Iris pigment epithelial cell (primary cell): ENCODE data around the gene CLCN1.

Experiments
- DNase-seq: peaks from one replicate; pipeline ENCODE4 v3.0.0-alpha.2; 2011; ENCODE audit warnings: low read depth

The CLCN1 gene

GRCh38 chr7:143334244-143334643, 18.3 kb downstream of the CLCN1 start:
- peak; percentile 51 for DNase-seq

GRCh38 chr7:143337216-143337615, 21.3 kb downstream of the CLCN1 start:
- no peak for DNase-seq

- DNase-seq, result no peak
Measured at GRCh38 chr7:143341842-143342241, 25.9 kb downstream of the CLCN1 start.

DNA sequence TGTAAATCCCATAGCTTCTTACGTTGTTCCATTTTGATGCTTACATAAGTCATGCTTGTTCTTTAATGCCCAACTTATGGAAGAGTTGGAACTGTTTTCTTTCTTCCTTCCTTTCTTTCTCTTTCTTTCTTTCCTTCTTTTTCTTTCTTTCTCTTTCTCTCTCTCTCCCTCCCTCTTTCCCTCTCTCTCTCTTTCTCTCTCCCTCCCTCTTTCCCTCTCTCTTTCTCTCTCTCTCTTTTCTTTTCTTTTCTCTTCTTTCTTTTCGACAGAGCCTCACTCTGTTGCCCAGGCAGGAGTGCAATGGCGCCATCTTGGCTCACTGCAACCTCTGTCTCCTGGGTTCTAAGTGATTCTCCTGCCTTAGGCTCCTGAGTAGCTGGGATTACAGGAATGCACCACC, 27.7 kb downstream of the CLCN1 start:
- DNase-seq, result no peak

DNA sequence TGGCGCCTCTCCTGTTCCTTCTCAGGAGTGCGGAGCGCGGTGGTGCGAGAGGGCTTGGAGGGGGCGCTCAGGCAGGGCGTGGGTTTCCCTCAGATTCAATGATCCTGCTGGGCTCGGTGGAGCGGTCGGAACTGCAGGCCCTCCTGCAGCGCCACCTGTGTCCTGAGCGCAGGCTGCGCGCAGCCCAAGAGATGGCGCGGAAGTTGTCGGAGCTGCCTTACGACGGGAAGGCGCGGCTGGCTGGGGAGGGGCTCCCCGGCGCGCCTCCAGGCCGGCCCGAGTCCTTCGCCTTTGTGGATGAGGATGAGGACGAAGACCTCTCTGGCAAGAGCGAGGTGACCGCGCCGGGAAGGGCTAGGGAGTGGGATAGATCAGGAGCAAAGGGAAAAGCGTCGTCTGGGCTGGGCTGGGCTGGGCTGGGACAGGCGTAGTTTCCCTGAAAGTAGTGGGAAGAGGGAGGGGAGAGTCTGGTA, 29.6 kb downstream of the CLCN1 start:
- peak; percentile 55 for DNase-seq

- DNase-seq, result no peak
Measured at GRCh38 chr7:143346018-143346417, 30.1 kb downstream of the CLCN1 start.

- no peak for DNase-seq
Measured at GRCh38 chr7:143347950-143348349, 32.0 kb downstream of the CLCN1 start.

DNA sequence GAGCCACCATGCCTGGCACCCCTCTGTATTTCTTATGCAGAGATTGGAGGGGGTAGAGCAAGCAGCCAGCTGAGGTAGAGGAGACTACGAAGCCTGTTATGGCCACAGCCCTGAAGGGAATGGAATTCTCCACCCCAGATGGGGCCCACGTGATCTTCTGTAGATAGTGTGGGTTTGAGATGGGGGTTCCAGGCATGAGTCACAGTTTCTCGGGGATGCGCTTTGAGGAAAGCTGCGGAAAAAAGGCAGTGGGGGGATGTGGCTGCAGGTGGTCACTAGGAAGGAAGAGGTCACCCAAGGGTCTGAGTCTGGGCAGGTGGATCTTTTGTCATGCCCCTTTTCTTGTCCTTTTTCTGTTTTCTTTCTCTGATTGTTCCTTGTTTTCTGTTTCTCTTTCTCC, 35.1 kb downstream of the CLCN1 start:
- DNase-seq, result peak; percentile 17

- DNase-seq, result no peak
Measured at GRCh38 chr7:143351574-143351973, 35.7 kb downstream of the CLCN1 start.

- no peak for DNase-seq
Measured at GRCh38 chr7:143352531-143353002, 36.7 kb downstream of the CLCN1 start.

- DNase-seq, result no peak
Measured at GRCh38 chr7:143354376-143354775, 38.5 kb downstream of the CLCN1 start.

DNA sequence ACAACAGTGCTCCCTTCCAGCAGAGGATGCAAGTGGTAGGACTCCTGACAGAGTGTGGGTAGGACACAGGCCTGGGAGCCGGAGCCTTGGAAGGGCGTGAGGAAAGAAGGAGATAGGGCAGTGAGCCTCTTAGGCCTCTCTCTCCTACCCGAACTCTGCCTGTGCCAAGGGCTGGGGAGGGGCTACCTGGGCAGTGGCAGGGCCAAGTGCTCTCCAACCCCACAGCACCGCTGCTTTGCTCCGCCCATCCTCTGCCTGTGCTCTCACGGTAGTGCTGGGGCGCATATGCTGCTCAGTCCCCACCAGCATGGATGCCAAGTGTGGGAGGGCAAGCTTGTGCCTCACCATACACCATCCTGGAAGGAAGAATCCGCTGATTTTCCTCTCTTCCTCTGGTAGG, 39.1 kb downstream of the CLCN1 start:
- no peak for DNase-seq

DNA sequence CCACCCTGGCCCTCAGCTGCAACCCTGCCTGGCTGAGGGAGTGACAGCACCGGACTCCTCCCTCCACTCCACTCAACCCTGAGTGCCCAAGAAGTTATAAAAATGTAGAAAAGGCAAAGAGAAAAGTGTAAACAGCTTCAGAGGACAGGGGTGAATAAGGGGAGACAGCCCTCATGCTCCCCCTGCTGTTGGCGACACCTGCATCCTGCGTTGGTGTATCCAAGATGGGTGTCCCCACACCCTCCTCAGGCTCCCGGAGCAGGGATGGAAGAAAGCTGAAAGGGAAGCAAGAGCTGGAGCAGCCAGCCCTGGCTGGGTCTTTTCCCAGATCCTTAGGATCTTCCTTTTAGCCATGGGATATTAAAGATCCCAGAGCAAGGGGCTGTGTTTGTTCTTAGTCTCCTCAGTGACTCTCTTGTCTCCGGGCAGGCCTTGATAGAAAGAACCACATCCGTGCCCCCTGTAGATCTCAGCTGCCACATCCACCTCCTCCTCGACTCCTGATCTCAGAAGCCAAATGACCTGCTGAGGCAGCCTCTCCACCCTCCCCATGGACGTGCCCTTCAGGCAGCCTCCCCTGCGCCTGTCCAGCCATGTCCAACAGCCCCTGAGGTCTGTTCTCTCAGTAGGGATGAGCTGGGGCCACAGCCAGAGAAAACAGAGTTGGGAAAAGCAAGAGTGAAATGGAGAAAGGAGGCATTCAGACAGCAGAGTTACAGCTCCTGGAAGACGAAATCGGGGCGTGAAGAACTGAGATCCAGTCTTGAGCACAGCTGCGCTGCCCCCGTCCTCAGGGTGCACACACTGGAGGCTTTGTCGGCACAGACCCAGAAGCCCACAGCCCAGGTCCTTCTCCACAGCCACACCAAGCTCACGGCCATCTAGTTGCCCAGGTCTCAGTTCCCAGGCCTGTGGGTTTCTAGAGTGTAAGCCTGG, 39.8 kb downstream of the CLCN1 start:
- DNase-seq, result no peak

- DNase-seq, result no peak
Measured at GRCh38 chr7:143356414-143357050, 40.6 kb downstream of the CLCN1 start.

- DNase-seq, result no peak
Measured at GRCh38 chr7:143358626-143359025, 42.7 kb downstream of the CLCN1 start.

DNA sequence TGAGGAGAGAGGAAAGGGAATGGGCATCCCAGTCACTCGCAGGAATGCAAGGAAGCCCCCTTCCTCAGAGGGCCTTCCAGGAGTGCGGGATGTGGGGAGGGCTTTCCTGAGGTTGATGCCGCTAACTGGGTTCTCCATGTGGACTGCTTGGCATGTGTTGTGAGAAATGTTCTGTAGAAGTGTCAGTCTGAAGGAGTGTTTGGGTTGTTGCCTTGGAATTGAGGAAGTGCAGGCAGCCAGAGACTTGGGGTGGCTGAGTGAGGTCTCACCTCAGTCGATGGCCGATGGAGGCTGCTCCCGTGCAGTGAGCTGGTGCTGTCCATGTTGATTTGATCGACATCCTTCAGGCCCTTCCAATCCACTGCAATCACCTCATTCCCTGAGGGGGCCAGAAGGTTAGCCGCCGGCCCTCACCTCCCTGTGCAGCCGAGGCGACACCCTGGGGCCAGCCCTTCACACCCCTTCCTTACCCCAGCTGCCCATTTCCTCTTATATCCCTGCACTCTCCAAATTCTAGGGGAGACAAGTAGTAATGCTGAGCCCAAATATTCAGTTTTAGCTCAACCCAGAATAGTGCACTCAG, 44.0 kb downstream of the CLCN1 start:
- no peak for DNase-seq

GRCh38 chr7:143360788-143361551, 45.1 kb downstream of the CLCN1 start:
- DNase-seq, result no peak

DNA sequence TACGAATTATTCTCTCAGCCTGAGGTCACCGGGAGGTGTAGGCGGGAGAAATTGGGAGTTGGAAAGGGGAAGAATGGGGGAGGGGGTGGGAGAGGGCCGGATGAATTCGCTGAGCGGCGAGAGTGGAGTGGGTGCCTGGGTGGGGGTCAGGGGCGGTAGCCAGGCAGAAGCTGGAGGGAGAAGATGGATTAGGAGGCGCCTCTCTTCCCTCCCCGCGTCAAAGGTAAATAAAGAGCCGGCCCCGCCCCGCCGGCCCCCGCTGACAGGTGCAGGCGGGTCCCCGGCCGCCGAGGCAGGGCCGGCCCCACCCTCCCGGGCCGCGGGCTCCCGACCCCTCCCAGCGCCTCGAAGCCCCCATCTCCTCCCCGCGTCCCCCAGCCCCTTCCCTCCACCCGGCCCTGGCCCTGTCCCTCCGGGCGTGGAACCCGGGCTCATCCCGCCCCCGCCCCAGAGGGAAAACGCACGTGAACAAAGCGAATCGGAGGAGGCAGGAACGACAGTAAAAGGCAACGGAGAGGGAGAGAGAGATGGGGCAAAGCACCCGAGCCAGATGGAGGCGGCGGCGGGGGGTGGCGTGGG, 45.7 kb downstream of the CLCN1 start:
- no peak for DNase-seq

GRCh38 chr7:143362131-143363015, 46.5 kb downstream of the CLCN1 start, which contains the start of gene FAM131B:
Gene FAM131B (minus strand): TSS chr7:143362713. CDS start chr7:143362603, 110 bp downstream.
- no peak for DNase-seq
